ENCODE data around the gene IFNLR1. TPM values are rescaled to one million over a fixed set of nuclear protein-coding genes. Genes with fewer than 3 reads are reported as not detected.

Gene IFNLR1
- total RNA-seq, 1 donor from 2014 or later = 3.1 TPM

- no peak for TF ChIP-seq CTCF (IDR thresholded peaks at IDR 0.05; ENCODE audit: unreplicated experiment)
- H3K27ac Mint-ChIP-seq (ENCODE audit: unreplicated experiment) = no peak overlapping the region
- no peaks in the 10 kb centered on the region for H3K4me1 Mint-ChIP-seq (ENCODE audit: unreplicated experiment)
- no peak for DNase-seq (ENCODE audit: low spot score)
- H3K9me3 Mint-ChIP-seq (ENCODE audit: unreplicated experiment) = no peaks in the 10 kb centered on the region
- no peak overlapping the region for H3K4me3 Mint-ChIP-seq (ENCODE audit: unreplicated experiment)
- no peaks in the 10 kb centered on the region for H3K36me3 Mint-ChIP-seq (ENCODE audit: low read depth, unreplicated experiment)
- H3K27me3 Mint-ChIP-seq (ENCODE audit: unreplicated experiment) = no peaks in the 10 kb centered on the region
These were observed 19.0 kb upstream of the IFNLR1 start for GRCh38 chr1:24206083-24206464.

DNA sequence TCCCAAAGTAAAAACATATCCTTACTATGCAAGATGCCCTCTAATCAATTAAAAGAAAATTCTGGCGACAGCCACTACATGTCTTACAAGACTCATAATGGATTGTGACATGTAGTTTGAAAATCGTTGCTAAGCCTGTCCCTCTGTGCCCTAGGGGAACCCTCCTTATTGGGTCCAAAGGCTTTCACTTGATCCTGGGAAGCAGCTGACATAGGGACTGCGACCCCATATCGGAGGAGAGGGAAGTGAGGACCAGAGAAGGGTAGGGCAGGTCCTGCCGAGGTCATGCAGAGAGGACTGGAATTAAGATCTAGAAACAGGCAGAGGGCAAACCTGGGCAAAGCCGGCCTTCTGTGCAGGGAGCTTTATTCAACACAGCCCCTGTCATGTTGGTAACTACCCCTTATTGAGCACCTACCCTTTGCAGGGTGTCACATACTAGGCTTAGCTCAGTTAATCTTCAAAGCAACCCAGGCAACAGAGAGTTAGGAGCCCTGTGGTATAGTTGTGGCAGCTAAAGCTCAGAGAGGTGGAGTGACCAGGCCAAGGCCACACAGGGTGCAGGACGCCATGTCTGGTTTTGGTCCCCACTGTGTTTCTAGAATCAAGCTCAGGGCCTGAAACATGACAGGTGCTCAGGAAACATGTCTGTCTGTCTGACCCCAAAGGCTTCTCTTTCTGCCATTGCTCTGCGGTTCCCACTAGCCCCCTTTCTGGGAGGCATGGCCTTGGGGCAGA is 18.4 kb upstream of the IFNLR1 start:
- no peaks in the 10 kb centered on the region for H3K9me3 Mint-ChIP-seq (ENCODE audit: unreplicated experiment)
- no peaks in the 10 kb centered on the region for H3K27me3 Mint-ChIP-seq (ENCODE audit: unreplicated experiment)
- DNase-seq (ENCODE audit: low spot score) = no peak
- TF ChIP-seq CTCF (IDR thresholded peaks at IDR 0.05; ENCODE audit: unreplicated experiment) = no peak
- H3K27ac Mint-ChIP-seq (ENCODE audit: unreplicated experiment) = no peak overlapping the region
- H3K36me3 Mint-ChIP-seq (ENCODE audit: low read depth, unreplicated experiment) = no peaks in the 10 kb centered on the region
- H3K4me3 Mint-ChIP-seq (ENCODE audit: unreplicated experiment) = no peak overlapping the region
- no peaks in the 10 kb centered on the region for H3K4me1 Mint-ChIP-seq (ENCODE audit: unreplicated experiment)

DNA sequence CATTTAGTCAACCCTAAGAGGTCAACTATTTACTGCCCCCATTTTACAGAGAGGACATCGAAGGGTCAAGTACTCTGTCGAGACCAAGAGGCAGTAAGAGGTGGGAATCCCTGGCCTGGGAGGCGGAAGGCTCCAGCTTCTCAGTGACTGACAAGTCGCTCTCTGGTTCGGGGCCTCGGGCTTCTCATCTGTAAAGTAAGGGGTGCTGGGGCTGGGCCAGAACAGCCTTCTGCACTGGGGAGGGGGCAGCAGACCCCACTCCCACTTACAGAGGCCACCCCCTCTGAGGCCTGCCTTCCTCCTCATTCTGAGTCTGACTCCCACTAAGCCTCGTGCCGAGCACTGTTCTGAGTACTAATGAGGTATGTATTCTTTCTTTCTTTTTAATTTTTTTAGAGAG is 17.0 kb upstream of the IFNLR1 start:
- Mint-ChIP-seq H3K9me3 (ENCODE audit: unreplicated experiment) (no peaks in the 10 kb centered on the region), H3K27ac (ENCODE audit: unreplicated experiment) (no peak overlapping the region), H3K36me3 (ENCODE audit: low read depth, unreplicated experiment) (no peaks in the 10 kb centered on the region), H3K4me1 (ENCODE audit: unreplicated experiment) (no peaks in the 10 kb centered on the region), H3K27me3 (ENCODE audit: unreplicated experiment) (no peaks in the 10 kb centered on the region), H3K4me3 (ENCODE audit: unreplicated experiment) (no peak overlapping the region)
- no peak for DNase-seq (ENCODE audit: low spot score)
- TF ChIP-seq CTCF (IDR thresholded peaks at IDR 0.05; ENCODE audit: unreplicated experiment) = no peak

- H3K4me3 Mint-ChIP-seq (ENCODE audit: unreplicated experiment) = no peak overlapping the region
- H3K27me3 Mint-ChIP-seq (ENCODE audit: unreplicated experiment) = no peaks in the 10 kb centered on the region
- TF ChIP-seq CTCF (IDR thresholded peaks at IDR 0.05; ENCODE audit: unreplicated experiment) = no peak
- H3K9me3 Mint-ChIP-seq (ENCODE audit: unreplicated experiment) = no peaks in the 10 kb centered on the region
- no peaks in the 10 kb centered on the region for H3K4me1 Mint-ChIP-seq (ENCODE audit: unreplicated experiment)
- H3K36me3 Mint-ChIP-seq (ENCODE audit: low read depth, unreplicated experiment) = no peaks in the 10 kb centered on the region
- no peak overlapping the region for H3K27ac Mint-ChIP-seq (ENCODE audit: unreplicated experiment)
- DNase-seq (ENCODE audit: low spot score) = no peak
These were observed 16.3 kb upstream of the IFNLR1 start for GRCh38 chr1:24203404-24203803.

GRCh38 chr1:24202987-24203386 is 15.9 kb upstream of the IFNLR1 start:
- H3K4me1 Mint-ChIP-seq (ENCODE audit: unreplicated experiment) = no peaks in the 10 kb centered on the region
- no peak overlapping the region for H3K4me3 Mint-ChIP-seq (ENCODE audit: unreplicated experiment)
- no peaks in the 10 kb centered on the region for H3K36me3 Mint-ChIP-seq (ENCODE audit: low read depth, unreplicated experiment)
- H3K27me3 Mint-ChIP-seq (ENCODE audit: unreplicated experiment) = peaks cover under 1% of the 10 kb centered on the region
- no peak for DNase-seq (ENCODE audit: low spot score)
- H3K27ac Mint-ChIP-seq (ENCODE audit: unreplicated experiment) = no peak overlapping the region
- no peak for TF ChIP-seq CTCF (IDR thresholded peaks at IDR 0.05; ENCODE audit: unreplicated experiment)
- no peaks in the 10 kb centered on the region for H3K9me3 Mint-ChIP-seq (ENCODE audit: unreplicated experiment)
